GM12891 (cell line): ENCODE measurements around the gene GHR. TPM values are rescaled to one million over a fixed set of nuclear protein-coding genes. Genes with fewer than 3 reads are reported as not detected.

Experiments used
- DNase-seq: peaks from one replicate; pipeline ENCODE4 v3.0.0; 2011; ENCODE audit warnings: low spot score; ENCODE audit not compliant: insufficient read length
- FAIRE-seq: peaks from 2 replicates; lab custom pipeline; 2011; peaks lifted over from hg19 to GRCh38; lab: Jason Lieb, UNC
- PAX5 ChIP-seq: IDR thresholded peaks from 2 replicates; pipeline ENCODE4 v1.6.1; 2011; ENCODE audit warnings: low read length, moderate library complexity, mild to moderate bottlenecking; ENCODE audit not compliant: insufficient read depth, severe bottlenecking
- POLR2A ChIP-seq: IDR thresholded peaks from 2 replicates; pipeline ENCODE4 v1.6.1; 2011; ENCODE audit warnings: low read depth, low read length, control low read depth
- POLR2AphosphoS5 ChIP-seq: IDR thresholded peaks from 2 replicates; pipeline ENCODE4 v1.6.1; 2011; ENCODE audit warnings: low read depth, low read length, control low read depth
- POU2F2 ChIP-seq: IDR thresholded peaks from 2 replicates; pipeline ENCODE4 v1.6.1; 2011; ENCODE audit warnings: low read depth, mild to moderate bottlenecking, control low read depth, low read length, moderate library complexity
- SPI1 ChIP-seq: IDR thresholded peaks from 2 replicates; pipeline ENCODE4 v1.6.1; 2011; ENCODE audit warnings: low read depth, low read length, control low read depth
- TAF1 ChIP-seq: IDR thresholded peaks from 2 replicates; pipeline ENCODE4 v1.6.1; 2011; ENCODE audit warnings: low read depth, low read length, control low read depth
- polyA plus RNA-seq: library from polyadenylated mRNA; unstranded; fragments of >200 nt; gene quantifications from one replicate; pipeline ENCODE4 v1.2.1, GENCODE V29; 2012; ENCODE audit warnings: low read depth, missing spikeins, inconsistent platforms; ENCODE audit not compliant: missing spikeins

The GHR gene
- polyA plus RNA-seq = 0.26 TPM

DNA sequence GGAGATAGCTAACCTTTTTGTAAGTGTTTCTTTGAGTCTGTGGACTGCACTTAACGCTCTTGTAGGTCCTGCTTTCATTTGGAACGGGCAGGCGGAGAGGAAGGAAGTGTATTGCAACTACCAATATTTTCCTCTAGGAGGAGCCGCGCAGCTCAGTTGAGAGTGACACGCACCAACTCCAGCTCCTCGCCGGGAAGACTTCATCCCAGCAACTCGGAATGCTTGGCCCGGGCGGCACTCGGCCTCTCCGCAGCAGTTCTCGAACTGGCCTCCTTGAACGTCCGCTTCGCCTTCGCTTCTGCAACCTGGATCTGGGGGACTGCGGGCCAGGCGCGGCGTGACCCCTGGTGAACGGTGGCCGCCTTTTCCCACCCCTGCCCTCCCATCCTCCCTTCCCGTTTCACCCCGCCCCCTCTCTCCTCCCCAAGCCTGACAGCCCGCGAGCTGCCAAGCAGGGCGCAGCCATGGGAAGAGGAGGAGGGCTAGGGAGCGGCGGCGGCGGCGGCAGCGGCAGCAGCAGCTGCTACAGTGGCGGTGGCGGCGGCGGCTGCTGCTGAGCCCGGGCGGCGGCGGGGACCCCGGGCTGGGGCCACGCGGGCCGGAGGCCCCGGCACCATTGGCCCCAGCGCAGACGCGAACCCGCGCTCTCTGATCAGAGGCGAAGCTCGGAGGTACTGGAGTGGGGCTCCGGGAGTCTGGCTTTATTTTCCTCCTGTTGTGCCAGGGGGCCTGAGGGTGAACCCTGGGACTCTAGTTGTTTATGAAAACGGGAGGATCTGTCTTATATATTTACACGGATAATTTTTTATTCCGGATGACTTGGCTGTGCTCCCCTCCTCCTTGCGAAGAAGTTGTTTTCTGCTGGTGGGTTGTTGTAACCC is at the start of gene GHR:
TSS of gene GHR (plus strand) at position 155 of the 881 bp plus-strand sequence. CDS start 142,436 bp downstream, outside the sequence.
- TF ChIP-seq POLR2A (no peak), SPI1 (peak; percentile 44; the same call in 1 of the 2 replicates), TAF1 (no peak), POU2F2 (no peak), PAX5 (no peak), POLR2AphosphoS5 (no peak)
- FAIRE-seq (no peak), DNase-seq (no peak)

- DNase-seq (no peak), FAIRE-seq (no peak)
- TF ChIP-seq TAF1 (no peak), POLR2AphosphoS5 (no peak), SPI1 (no peak), POU2F2 (no peak), POLR2A (no peak), PAX5 (no peak)
Observed at GRCh38 chr5:42374679-42375273, 48.5 kb upstream of the GHR start.

- no peak for DNase-seq
- TF ChIP-seq TAF1 = no peak
- FAIRE-seq = no peak
Observed at GRCh38 chr5:42377496-42377895, 45.7 kb upstream of the GHR start.

DNA sequence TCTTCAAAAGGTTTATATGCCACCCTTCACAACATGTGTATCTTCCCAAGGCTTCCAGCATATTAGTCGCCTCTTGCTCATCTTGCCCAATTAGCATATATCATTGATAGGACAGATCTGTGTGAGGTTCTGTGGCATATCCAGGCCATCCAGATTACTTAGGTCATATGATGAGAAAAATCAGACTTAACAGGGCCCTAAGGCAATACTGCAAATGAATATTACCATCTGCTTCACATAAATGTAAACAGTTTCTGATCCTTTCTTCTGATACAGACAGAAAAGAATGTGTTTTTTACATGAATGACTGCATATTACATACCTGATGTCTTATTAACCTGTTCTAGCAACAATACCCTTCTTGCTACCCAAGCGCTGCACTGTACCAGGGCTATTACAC is 41.3 kb upstream of the GHR start:
- no peak for TF ChIP-seq POLR2AphosphoS5
- TF ChIP-seq TAF1 = no peak
- no peak for TF ChIP-seq PAX5
- TF ChIP-seq POLR2A = no peak
- TF ChIP-seq SPI1 = no peak
- TF ChIP-seq POU2F2 = no peak
- DNase-seq (no peak), FAIRE-seq (no peak)

GRCh38 chr5:42387563-42387962 is 35.7 kb upstream of the GHR start:
- FAIRE-seq (no peak), DNase-seq (no peak)
- TF ChIP-seq SPI1 (no peak), POLR2A (no peak), TAF1 (no peak), POU2F2 (no peak), PAX5 (no peak), POLR2AphosphoS5 (no peak)

- DNase-seq (no peak), FAIRE-seq (no peak)
- TF ChIP-seq POLR2AphosphoS5 (no peak), PAX5 (no peak), POU2F2 (no peak), POLR2A (no peak), TAF1 (no peak), SPI1 (no peak)
Observed at GRCh38 chr5:42390115-42390514, 33.1 kb upstream of the GHR start.

DNA sequence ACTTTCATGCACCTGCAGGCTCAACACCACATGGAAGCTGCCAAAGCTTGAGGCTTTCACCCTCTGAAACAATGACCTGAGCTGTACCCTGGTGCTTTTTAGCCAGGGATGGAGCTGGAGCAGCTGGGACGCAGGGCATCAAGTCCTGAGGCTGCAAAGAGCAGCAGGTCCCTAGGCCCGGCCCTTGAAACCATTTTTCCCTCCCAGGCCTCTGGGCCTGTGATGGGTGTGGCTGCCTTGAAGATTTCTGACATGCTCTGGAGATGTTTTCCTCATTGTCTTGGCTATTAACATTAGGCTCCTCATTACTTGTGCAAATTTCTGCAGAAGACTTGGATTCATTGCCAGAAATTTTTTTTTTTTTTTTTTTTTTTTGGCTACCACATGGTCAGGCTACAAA is 30.3 kb upstream of the GHR start:
- no peak for FAIRE-seq
- no peak for DNase-seq
- no peak for TF ChIP-seq POLR2A
- no peak for TF ChIP-seq POU2F2

DNA sequence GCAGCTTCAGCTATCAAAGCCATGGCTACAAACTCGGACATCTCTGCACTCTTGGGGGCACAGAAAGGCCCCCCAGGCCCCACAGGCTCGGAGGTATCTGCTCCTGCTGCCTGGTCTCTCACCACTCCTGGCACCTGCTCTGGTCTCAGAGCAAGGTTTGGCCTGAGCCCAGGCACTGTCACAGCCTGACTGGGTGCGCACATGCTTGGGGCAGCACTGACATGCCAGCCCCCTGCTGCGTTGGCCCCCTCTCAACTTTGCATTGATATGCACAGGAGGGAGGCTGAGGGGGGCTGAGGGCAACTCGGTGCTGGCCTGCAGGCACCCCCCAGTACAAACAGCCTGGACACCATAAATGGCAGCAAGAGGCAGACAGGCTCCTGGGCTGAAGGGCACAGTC is 27.1 kb upstream of the GHR start:
- DNase-seq (no peak), FAIRE-seq (no peak)
- TF ChIP-seq SPI1 (no peak), POLR2A (no peak), POU2F2 (no peak), PAX5 (no peak), TAF1 (no peak), POLR2AphosphoS5 (no peak)

DNA sequence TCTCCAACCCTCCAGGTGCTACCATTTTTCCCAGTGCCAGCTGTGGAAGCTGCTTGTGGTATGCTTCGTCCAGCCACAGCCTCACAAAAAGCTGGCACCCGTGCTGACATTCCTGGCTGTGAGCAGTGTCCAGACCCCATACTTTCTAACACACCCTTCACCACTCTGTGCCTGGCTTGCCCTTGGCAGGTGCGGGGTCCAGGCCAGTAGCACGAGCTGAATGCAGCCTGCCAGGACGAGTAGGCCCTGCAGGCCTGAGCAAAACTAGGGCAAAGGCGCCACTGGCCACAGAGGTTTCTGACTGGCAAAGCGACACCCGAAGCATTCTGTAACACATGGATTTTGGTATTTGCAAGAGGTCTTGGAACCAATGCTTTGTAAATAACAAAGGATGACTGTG is 26.0 kb upstream of the GHR start:
- TF ChIP-seq TAF1 (no peak), POLR2A (no peak), SPI1 (no peak), POU2F2 (no peak), POLR2AphosphoS5 (no peak), PAX5 (no peak)
- DNase-seq (no peak), FAIRE-seq (no peak)
